WTC11 (cell line): ENCODE results near the gene ZNF500. TPM values are rescaled to one million over a fixed set of nuclear protein-coding genes. Genes with fewer than 3 reads are reported as not detected.

Experiments used
- ATAC-seq: fragments of 200-7000 bp; cut with Tn5 transposase; 2 replicates; pipeline ENCODE4 v1.10.0; 2021; ENCODE audit warnings: mild to moderate bottlenecking, moderate library complexity
- CTCF ChIA-PET: fragments of 300-600 bp; sonication (Branson Sonifier 250); formaldehyde crosslinking; loops from one replicate; lab custom pipeline; 2021; ENCODE audit warnings: antibody characterized with exemption; lab: Charles Lee
- POLR2A ChIA-PET: fragments of 350-600 bp; sonication (Branson Sonifier 250); formaldehyde crosslinking; loops from one replicate; lab custom pipeline; 2021; ENCODE audit warnings: antibody characterized with exemption; lab: Charles Lee
- DNase-seq: peaks from one replicate; pipeline ENCODE4 v3.0.0; 2021; ENCODE audit warnings: low spot score
- H3K27ac Mint-ChIP-seq: 2 replicates; pipeline ENCODE4 v1.8.0; 2021; ENCODE audit warnings: mixed read lengths
- H3K27me3 Mint-ChIP-seq: 2 replicates; pipeline ENCODE4 v1.8.0; 2021; ENCODE audit warnings: low read depth, mild to moderate bottlenecking, moderate library complexity, mixed read lengths
- H3K36me3 Mint-ChIP-seq: 2 replicates; pipeline ENCODE4 v1.8.0; 2021; ENCODE audit warnings: mixed read lengths
- H3K4me1 Mint-ChIP-seq: 2 replicates; pipeline ENCODE4 v1.8.0; 2022; ENCODE audit warnings: mixed read lengths
- H3K4me3 Mint-ChIP-seq: 2 replicates; pipeline ENCODE4 v1.8.0; 2021; ENCODE audit warnings: mild to moderate bottlenecking, moderate library complexity, mixed read lengths
- H3K9me3 Mint-ChIP-seq: 2 replicates; pipeline ENCODE4 v1.8.0; 2021; ENCODE audit warnings: mixed read lengths
- AFF4 ChIP-seq: sonication (generic); formaldehyde crosslinking; IDR thresholded peaks from 2 replicates; pipeline ENCODE4 v1.8.1; 2023; ENCODE audit warnings: mild to moderate bottlenecking, missing genetic modification reagents, borderline replicate concordance
- CBFB ChIP-seq: sonication (generic); formaldehyde crosslinking; IDR thresholded peaks from 2 replicates; pipeline ENCODE4 v1.8.1; 2022; ENCODE audit warnings: mild to moderate bottlenecking, low read depth, missing genetic modification reagents
- CDX4 ChIP-seq: fragments of 250-450 bp; sonication (Bioruptor Pico); IDR thresholded peaks from 2 replicates; pipeline ENCODE4 v1.9.0; 2021; ENCODE audit warnings: moderate library complexity, mild to moderate bottlenecking, inconsistent platforms, borderline replicate concordance
- CREB1 ChIP-seq: sonication (generic); formaldehyde crosslinking; IDR thresholded peaks from 2 replicates; pipeline ENCODE4 v1.8.0; 2023; ENCODE audit warnings: mild to moderate bottlenecking, missing genetic modification reagents
- E2F5 ChIP-seq: sonication (generic); formaldehyde crosslinking; IDR thresholded peaks from 2 replicates; pipeline ENCODE4 v1.8.1; 2022; ENCODE audit warnings: mild to moderate bottlenecking, moderate library complexity, missing genetic modification reagents
- EMX1 ChIP-seq: fragments of 250-450 bp; sonication (Bioruptor Pico); IDR thresholded peaks from 2 replicates; pipeline ENCODE4 v1.8.0; 2021; ENCODE audit warnings: mild to moderate bottlenecking
- FOXJ3 ChIP-seq: sonication (generic); formaldehyde crosslinking; IDR thresholded peaks from 2 replicates; pipeline ENCODE4 v1.9.0; 2021; ENCODE audit warnings: missing genetic modification reagents, mild to moderate bottlenecking, borderline replicate concordance
- GRHL2 ChIP-seq: fragments of 250-450 bp; sonication (Bioruptor Pico); IDR thresholded peaks from 2 replicates; pipeline ENCODE4 v1.8.0; 2022; ENCODE audit warnings: mild to moderate bottlenecking, moderate library complexity; ENCODE audit not compliant: insufficient replicate concordance, severe bottlenecking
- HMGA2 ChIP-seq: fragments of 250-450 bp; sonication (Bioruptor Pico); IDR thresholded peaks from 2 replicates; pipeline ENCODE4 v1.4.0; 2021; ENCODE audit warnings: mild to moderate bottlenecking, moderate library complexity
- JAZF1 ChIP-seq: fragments of 250-450 bp; sonication (Bioruptor Pico); IDR thresholded peaks from 2 replicates; pipeline ENCODE4 v1.9.0; 2021; ENCODE audit warnings: moderate library complexity, mild to moderate bottlenecking, inconsistent platforms
- MXD4 ChIP-seq: fragments of 250-450 bp; sonication (Bioruptor Pico); IDR thresholded peaks from 2 replicates; pipeline ENCODE4 v1.8.0; 2021; ENCODE audit warnings: mild to moderate bottlenecking, moderate library complexity, borderline replicate concordance
- PRRX2 ChIP-seq: fragments of 250-450 bp; sonication (Bioruptor Pico); IDR thresholded peaks from 2 replicates; pipeline ENCODE4 v1.8.0; 2021; ENCODE audit warnings: mild to moderate bottlenecking
- TCF7 ChIP-seq: sonication (generic); formaldehyde crosslinking; IDR thresholded peaks from 2 replicates; pipeline ENCODE4 v1.8.0; 2022; ENCODE audit warnings: mild to moderate bottlenecking, low read depth, missing genetic modification reagents, moderate library complexity
- TP53 ChIP-seq: sonication (generic); formaldehyde crosslinking; IDR thresholded peaks from 2 replicates; pipeline ENCODE4 v1.8.1; 2023; ENCODE audit warnings: mild to moderate bottlenecking, missing genetic modification reagents
- USF1 ChIP-seq: sonication (generic); formaldehyde crosslinking; IDR thresholded peaks from 2 replicates; pipeline ENCODE4 v1.8.0; 2022; ENCODE audit warnings: mild to moderate bottlenecking, missing genetic modification reagents
- USF2 ChIP-seq: sonication (generic); formaldehyde crosslinking; IDR thresholded peaks from 2 replicates; pipeline ENCODE4 v1.8.1; 2023; ENCODE audit warnings: mild to moderate bottlenecking, missing genetic modification reagents, moderate library complexity
- ZBTB43 ChIP-seq: sonication (generic); formaldehyde crosslinking; IDR thresholded peaks from 2 replicates; pipeline ENCODE4 v1.8.1; 2023; ENCODE audit warnings: mild to moderate bottlenecking, missing genetic modification reagents
- ZNF317 ChIP-seq: sonication (generic); formaldehyde crosslinking; IDR thresholded peaks from 2 replicates; pipeline ENCODE4 v1.8.1; 2023; ENCODE audit warnings: low read depth, mild to moderate bottlenecking, moderate library complexity, missing genetic modification reagents, borderline replicate concordance
- ZNF396 ChIP-seq: fragments of 250-450 bp; sonication (Bioruptor Pico); IDR thresholded peaks from 2 replicates; pipeline ENCODE4 v1.8.0; 2021; ENCODE audit warnings: mild to moderate bottlenecking, moderate library complexity, borderline replicate concordance
- total RNA-seq: library from RNA; stranded (reverse); gene quantifications from 3 replicates; pipeline ENCODE4 v1.2.3, GENCODE V29; 2021

Gene ZNF500
- total RNA-seq, 1 experiment from 2014 or later, result 19.9 TPM

- no peak for ATAC-seq
- Mint-ChIP-seq H3K27me3 (no peaks in the 10 kb centered on the region), H3K27ac (no peak overlapping the region), H3K4me1 (peaks cover 18% of the 10 kb centered on the region), H3K4me3 (no peak overlapping the region), H3K36me3 (peaks cover 4% of the 10 kb centered on the region; the same call in 1 of the 2 replicates), H3K9me3 (no peaks in the 10 kb centered on the region)
- CTCF ChIA-PET, result no interaction called here
- TF ChIP-seq MXD4 (CRISPR knock-in tag) (no peak), CBFB (CRISPR knock-in tag) (no peak), ZNF317 (CRISPR knock-in tag) (no peak), USF2 (CRISPR knock-in tag) (no peak), TP53 (CRISPR knock-in tag) (no peak), EMX1 (no peak), PRRX2 (CRISPR knock-in tag) (no peak), CREB1 (CRISPR knock-in tag) (no peak), ZBTB43 (CRISPR knock-in tag) (no peak), CDX4 (CRISPR knock-in tag) (no peak), GRHL2 (CRISPR knock-in tag) (no peak), AFF4 (no peak), E2F5 (CRISPR knock-in tag) (no peak), JAZF1 (no peak), TCF7 (no peak), HMGA2 (CRISPR knock-in tag) (no peak), ZNF396 (no peak), FOXJ3 (CRISPR knock-in tag) (no peak), USF1 (CRISPR knock-in tag) (no peak)
- POLR2A ChIA-PET, result no interaction called here
- DNase-seq, result no peak
These were observed 32.4 kb upstream of the ZNF500 start for GRCh38 chr16:4799171-4799855.
